Fibroblast of lung (primary cell): Measurements from ENCODE around the gene FNDC3A.
A peak's percentile ranks its signal among the peaks of the same experiment; 100 is the strongest.

Experiments used
- EZH2 ChIP-seq: IDR thresholded peaks from 2 replicates; pipeline ENCODE4 v1.5.1; 2012; ENCODE audit warnings: low read length, control low read depth, mild to moderate bottlenecking; ENCODE audit errors: missing control alignments
- TF ChIP-seq, protein P1 (sequence below), 2 donors: IDR thresholded peaks in 1 of 2; conservative IDR thresholded peaks in 1 of 2; 1 replicate in 1 of 2; 2 replicates in 1 of 2; pipeline ENCODE4 v1.5.1; 2011 to 2012; ENCODE audit warnings: low read length in 2 of 2, control low read depth in 1 of 2, inconsistent platforms in 1 of 2, low read depth in 1 of 2, mild to moderate bottlenecking in 1 of 2

DNA sequence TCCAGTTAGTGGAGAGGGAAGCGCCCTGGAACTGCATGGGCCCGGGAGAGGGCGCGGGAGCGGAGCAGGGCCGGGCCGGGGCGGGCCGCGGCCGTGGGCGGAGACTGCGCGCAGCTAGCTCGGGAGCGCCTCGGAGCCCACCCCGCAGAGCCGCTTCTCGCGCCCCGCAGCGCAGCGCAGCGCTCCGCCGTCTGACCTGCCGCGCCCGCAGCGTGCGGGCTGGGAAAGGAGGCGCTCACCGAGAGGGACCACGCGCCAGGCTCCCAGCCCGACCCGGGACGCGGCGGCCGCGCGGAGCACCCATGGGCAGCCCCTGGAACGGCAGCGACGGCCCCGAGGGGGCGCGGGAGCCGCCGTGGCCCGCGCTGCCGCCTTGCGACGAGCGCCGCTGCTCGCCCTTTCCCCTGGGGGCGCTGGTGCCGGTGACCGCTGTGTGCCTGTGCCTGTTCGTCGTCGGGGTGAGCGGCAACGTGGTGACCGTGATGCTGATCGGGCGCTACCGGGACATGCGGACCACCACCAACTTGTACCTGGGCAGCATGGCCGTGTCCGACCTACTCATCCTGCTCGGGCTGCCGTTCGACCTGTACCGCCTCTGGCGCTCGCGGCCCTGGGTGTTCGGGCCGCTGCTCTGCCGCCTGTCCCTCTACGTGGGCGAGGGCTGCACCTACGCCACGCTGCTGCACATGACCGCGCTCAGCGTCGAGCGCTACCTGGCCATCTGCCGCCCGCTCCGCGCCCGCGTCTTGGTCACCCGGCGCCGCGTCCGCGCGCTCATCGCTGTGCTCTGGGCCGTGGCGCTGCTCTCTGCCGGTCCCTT lies 244.5 kb downstream of the FNDC3A start, which contains the start of gene MLNR:
- TF ChIP-seq, protein P1, sequence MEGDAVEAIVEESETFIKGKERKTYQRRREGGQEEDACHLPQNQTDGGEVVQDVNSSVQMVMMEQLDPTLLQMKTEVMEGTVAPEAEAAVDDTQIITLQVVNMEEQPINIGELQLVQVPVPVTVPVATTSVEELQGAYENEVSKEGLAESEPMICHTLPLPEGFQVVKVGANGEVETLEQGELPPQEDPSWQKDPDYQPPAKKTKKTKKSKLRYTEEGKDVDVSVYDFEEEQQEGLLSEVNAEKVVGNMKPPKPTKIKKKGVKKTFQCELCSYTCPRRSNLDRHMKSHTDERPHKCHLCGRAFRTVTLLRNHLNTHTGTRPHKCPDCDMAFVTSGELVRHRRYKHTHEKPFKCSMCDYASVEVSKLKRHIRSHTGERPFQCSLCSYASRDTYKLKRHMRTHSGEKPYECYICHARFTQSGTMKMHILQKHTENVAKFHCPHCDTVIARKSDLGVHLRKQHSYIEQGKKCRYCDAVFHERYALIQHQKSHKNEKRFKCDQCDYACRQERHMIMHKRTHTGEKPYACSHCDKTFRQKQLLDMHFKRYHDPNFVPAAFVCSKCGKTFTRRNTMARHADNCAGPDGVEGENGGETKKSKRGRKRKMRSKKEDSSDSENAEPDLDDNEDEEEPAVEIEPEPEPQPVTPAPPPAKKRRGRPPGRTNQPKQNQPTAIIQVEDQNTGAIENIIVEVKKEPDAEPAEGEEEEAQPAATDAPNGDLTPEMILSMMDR (conservative IDR thresholded peaks at IDR 0.05 in 1 of 2, IDR thresholded peaks at IDR 0.05 in 1 of 2; ENCODE audit: low read depth in 1 of 2, low read length in 2 of 2): no peak
- peak; percentile 99 for TF ChIP-seq EZH2
